GM20000 (cell line): Measurements from ENCODE around the gene TSPAN10.
A peak's percentile ranks its signal among the peaks of the same experiment; 100 is the strongest.

Experiments used
- DNase-seq: peaks from one replicate; pipeline ENCODE4 v3.0.0; 2012; ENCODE audit warnings: low spot score
- TF ChIP-seq, protein P1 (sequence below): IDR thresholded peaks from 2 replicates; pipeline ENCODE4 v1.5.1; 2012; ENCODE audit warnings: mild to moderate bottlenecking, control low read depth; ENCODE audit errors: extremely low read depth, missing control alignments

TSPAN10 gene

DNA sequence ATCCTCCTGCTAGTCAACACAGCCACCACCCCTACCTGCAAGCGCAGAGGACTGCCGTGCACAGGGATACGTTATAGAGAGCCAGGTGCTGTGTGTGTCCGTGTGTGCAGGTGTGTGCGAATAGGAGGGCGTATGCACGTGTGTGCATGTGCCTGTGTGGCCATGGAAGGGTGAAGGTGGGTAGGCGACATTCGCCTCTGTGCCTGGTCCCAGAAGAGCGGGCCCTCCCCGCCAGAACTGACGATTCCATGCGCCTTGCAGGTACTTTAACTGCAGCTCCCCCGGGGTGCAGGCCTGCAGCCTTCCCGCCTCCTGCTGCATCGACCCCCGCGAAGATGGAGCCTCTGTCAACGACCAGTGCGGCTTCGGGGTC, 10.6 kb downstream of the TSPAN10 start:
- peak; percentile 10 for DNase-seq
- TF ChIP-seq, protein P1, sequence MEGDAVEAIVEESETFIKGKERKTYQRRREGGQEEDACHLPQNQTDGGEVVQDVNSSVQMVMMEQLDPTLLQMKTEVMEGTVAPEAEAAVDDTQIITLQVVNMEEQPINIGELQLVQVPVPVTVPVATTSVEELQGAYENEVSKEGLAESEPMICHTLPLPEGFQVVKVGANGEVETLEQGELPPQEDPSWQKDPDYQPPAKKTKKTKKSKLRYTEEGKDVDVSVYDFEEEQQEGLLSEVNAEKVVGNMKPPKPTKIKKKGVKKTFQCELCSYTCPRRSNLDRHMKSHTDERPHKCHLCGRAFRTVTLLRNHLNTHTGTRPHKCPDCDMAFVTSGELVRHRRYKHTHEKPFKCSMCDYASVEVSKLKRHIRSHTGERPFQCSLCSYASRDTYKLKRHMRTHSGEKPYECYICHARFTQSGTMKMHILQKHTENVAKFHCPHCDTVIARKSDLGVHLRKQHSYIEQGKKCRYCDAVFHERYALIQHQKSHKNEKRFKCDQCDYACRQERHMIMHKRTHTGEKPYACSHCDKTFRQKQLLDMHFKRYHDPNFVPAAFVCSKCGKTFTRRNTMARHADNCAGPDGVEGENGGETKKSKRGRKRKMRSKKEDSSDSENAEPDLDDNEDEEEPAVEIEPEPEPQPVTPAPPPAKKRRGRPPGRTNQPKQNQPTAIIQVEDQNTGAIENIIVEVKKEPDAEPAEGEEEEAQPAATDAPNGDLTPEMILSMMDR = no peak

GRCh38 chr17:81648013-81648706, 11.2 kb downstream of the TSPAN10 start:
- no peak for DNase-seq

GRCh38 chr17:81648707-81649085, 11.7 kb downstream of the TSPAN10 start:
- TF ChIP-seq, protein P1 = no peak
- peak; percentile 6 for DNase-seq

More at GRCh38 chr17:81648013-81648706, 11.2 kb downstream of the TSPAN10 start:
- TF ChIP-seq, protein P1 = no peak

- TF ChIP-seq, protein P1 = no peak
- no peak for DNase-seq
Measured at GRCh38 chr17:81650951-81651350, 14.0 kb downstream of the TSPAN10 start.

DNA sequence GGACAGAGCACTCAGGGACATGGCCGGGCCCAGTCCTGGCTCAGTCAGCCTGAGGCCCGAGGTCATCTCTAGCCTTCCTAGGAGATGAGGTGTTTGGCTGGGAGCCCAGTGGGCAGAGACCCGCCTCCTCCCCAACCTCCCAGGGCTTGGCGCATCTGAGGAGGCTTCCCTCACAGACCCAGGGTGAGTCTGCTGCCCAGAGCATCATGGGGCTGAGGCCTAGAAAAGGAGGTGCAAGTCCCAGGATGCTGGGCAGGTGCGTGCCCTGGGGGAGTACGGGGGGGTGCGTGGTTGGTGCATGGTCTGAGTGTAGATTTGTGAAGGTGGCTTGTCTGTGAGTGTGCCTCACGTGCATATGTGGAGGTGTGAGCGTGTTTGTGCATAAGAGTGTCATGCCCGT, 14.7 kb downstream of the TSPAN10 start:
- DNase-seq = no peak
- TF ChIP-seq, protein P1 = no peak

- TF ChIP-seq, protein P1 = no peak
- DNase-seq = peak; percentile 78
Measured at GRCh38 chr17:81652906-81653771, 16.1 kb downstream of the TSPAN10 start.
